GM12878 (cell line): ENCODE results near the gene CD244. TPM values are rescaled to one million over a fixed set of nuclear protein-coding genes. Genes with fewer than 3 reads are reported as not detected.
"Not testable (repeated sequence)": the region's sequence is repeated elsewhere in the genome, so short reads cannot be mapped to it uniquely, and the experiment has no call there.

Source experiments
- ATAC-seq: fragments of 200-7000 bp; cut with Tn5 transposase; 3 replicates; pipeline ENCODE4 v1.9.1; 2020; ENCODE audit warnings: mild to moderate bottlenecking, moderate library complexity
- BruUV-seq: library from RNA; stranded (reverse); fragments of 400-500 nt; replicated peaks from 2 replicates; lab custom pipeline; 2021; lab: Mats Ljungman, UMichigan
- CTCF ChIA-PET: fragments of 300-600 bp; sonication (Branson Sonifier 250); formaldehyde crosslinking; extraction: SDS; loops from one replicate; lab custom pipeline; 2021; ENCODE audit warnings: inconsistent platforms; lab: Yijun Ruan, JAX
- POLR2A ChIA-PET: fragments of 350-600 bp; formaldehyde crosslinking; extraction: SDS; loops from one replicate; lab custom pipeline; 2021; ENCODE audit warnings: inconsistent platforms; lab: Charles Lee
- RAD21 ChIA-PET: fragments of 300-600 bp; sonication (Branson Sonifier 250); formaldehyde crosslinking; loops from one replicate; lab custom pipeline; 2023; ENCODE audit warnings: antibody characterized with exemption; ENCODE audit not compliant: unreplicated experiment; lab: Charles Lee
- SMC1A ChIA-PET: fragments of 300-600 bp; sonication (Branson Sonifier 250); formaldehyde crosslinking; loops from one replicate; lab custom pipeline; 2023; ENCODE audit not compliant: unreplicated experiment, uncharacterized antibody; lab: Charles Lee
- DNase-seq: peaks from one replicate; pipeline ENCODE4 v3.0.0-alpha.2; 2011; ENCODE audit warnings: low read depth, low spot score
- FAIRE-seq: peaks from 3 replicates; lab custom pipeline; 2011; peaks lifted over from hg19 to GRCh38; lab: Jason Lieb, UNC
- H2AFZ ChIP-seq: 2 replicates; pipeline ENCODE4 v1.6.0; 2011; ENCODE audit warnings: low read depth, low read length, control low read depth; ENCODE audit not compliant: control insufficient read depth
- H3K27ac ChIP-seq: 2 replicates; pipeline ENCODE4 v1.5.1; 2011; ENCODE audit warnings: control low read depth; ENCODE audit not compliant: control insufficient read depth, insufficient read depth
- H3K27me3 ChIP-seq, 2 experiments: replicated peaks in 1 of 2; 2 replicates each; pipeline versions ENCODE4 v1.6.0 to v1.6.1; 2011; ENCODE audit warnings: low read length in 1 of 2; ENCODE audit not compliant: control insufficient read depth in 2 of 2, insufficient read depth in 2 of 2
- H3K36me3 ChIP-seq, 2 experiments: 2 replicates each; pipeline ENCODE4 v1.5.1; 2011; ENCODE audit warnings: low read length in 1 of 2; ENCODE audit not compliant: control insufficient read depth in 2 of 2, insufficient read depth in 2 of 2
- H3K4me1 ChIP-seq: 2 replicates; pipeline ENCODE4 v1.6.1; 2011; ENCODE audit warnings: mild to moderate bottlenecking, low read length, moderate library complexity, mixed read lengths; ENCODE audit not compliant: control insufficient read depth, insufficient read depth
- H3K4me2 ChIP-seq: 2 replicates; pipeline ENCODE4 v1.6.0; 2011; ENCODE audit warnings: control low read depth; ENCODE audit not compliant: control insufficient read depth, insufficient read depth
- H3K4me3 ChIP-seq: fragments of 200-600 bp; sonication (generic); 2 replicates; pipeline ENCODE4 v1.5.1; 2016
- H3K79me2 ChIP-seq: 2 replicates; pipeline ENCODE4 v1.6.0; 2011; ENCODE audit warnings: low read length; ENCODE audit not compliant: control insufficient read depth, insufficient read depth
- H3K9ac ChIP-seq: 2 replicates; pipeline ENCODE4 v1.8.0; 2011; ENCODE audit warnings: low read length, control low read depth, mixed read lengths; ENCODE audit not compliant: control insufficient read depth, insufficient read depth
- H3K9me3 ChIP-seq: replicated peaks from 3 replicates; pipeline ENCODE4 v1.5.1; 2011; ENCODE audit warnings: mild to moderate bottlenecking, low read length; ENCODE audit not compliant: control insufficient read depth, insufficient read depth
- H4K20me1 ChIP-seq: 2 replicates; pipeline ENCODE4 v1.6.0; 2011; ENCODE audit not compliant: control insufficient read depth, insufficient read depth
- ATF7 ChIP-seq: fragments of 450-650 bp; IDR thresholded peaks from 2 replicates; pipeline ENCODE4 v1.6.1; 2016; ENCODE audit warnings: low read depth, mild to moderate bottlenecking
- BHLHE40 ChIP-seq, 2 experiments: fragments of 450-650 bp in 1 of 2; IDR thresholded peaks; 2 replicates each; pipeline ENCODE4 v1.6.1; 2011 to 2017; ENCODE audit warnings: low read depth in 2 of 2, borderline replicate concordance in 1 of 2, improper control_type of control experiment in 1 of 2, low read length in 1 of 2, mild to moderate bottlenecking in 1 of 2
- CHD4 ChIP-seq: fragments of 200-600 bp; sonication (generic); IDR thresholded peaks from 2 replicates; pipeline ENCODE4 v1.6.1; 2016; ENCODE audit warnings: mild to moderate bottlenecking
- FOXK2 ChIP-seq: fragments of 450-650 bp; IDR thresholded peaks from 2 replicates; pipeline ENCODE4 v1.6.1; 2017; ENCODE audit warnings: mild to moderate bottlenecking, moderate library complexity
- KDM1A ChIP-seq: fragments of 200-600 bp; sonication (generic); IDR thresholded peaks from 2 replicates; pipeline ENCODE4 v1.6.1; 2016; ENCODE audit warnings: borderline replicate concordance
- KLF5 ChIP-seq: fragments of 450-650 bp; IDR thresholded peaks from 2 replicates; pipeline ENCODE4 v1.6.1; 2014; ENCODE audit warnings: mild to moderate bottlenecking; ENCODE audit not compliant: partially characterized antibody
- NFYA ChIP-seq: IDR thresholded peaks from 2 replicates; pipeline ENCODE4 v1.6.1; 2011; ENCODE audit warnings: low read depth, mild to moderate bottlenecking, low read length, improper control_type of control experiment, borderline replicate concordance
- NR2C2 ChIP-seq: IDR thresholded peaks from 2 replicates; pipeline ENCODE4 v1.6.1; 2011; ENCODE audit warnings: borderline replicate concordance, low read depth; ENCODE audit not compliant: control insufficient read depth, insufficient read length
- NRF1 ChIP-seq: conservative IDR thresholded peaks from 2 replicates; pipeline ENCODE4 v1.6.1; 2011; ENCODE audit warnings: mild to moderate bottlenecking, low read depth, low read length, improper control_type of control experiment
- RAD51 ChIP-seq: fragments of 450-650 bp; IDR thresholded peaks from 2 replicates; pipeline ENCODE4 v1.6.1; 2016; ENCODE audit warnings: moderate library complexity, mild to moderate bottlenecking, inconsistent platforms
- TCF3 ChIP-seq: IDR thresholded peaks from 2 replicates; pipeline ENCODE4 v1.6.1; 2012; ENCODE audit warnings: low read depth, mild to moderate bottlenecking, low read length, borderline replicate concordance; ENCODE audit not compliant: insufficient read depth
- YY1 ChIP-seq: IDR thresholded peaks from 2 replicates; pipeline ENCODE4 v1.6.1; 2011; ENCODE audit warnings: low read depth, mild to moderate bottlenecking, low read length
- WGBS: methylation state at CpG from one replicate; pipeline ENCODE4 v1.1.6; 2016; ENCODE audit warnings: low lambda C conversion rate; ENCODE audit not compliant: insufficient replicate concordance, insufficient coverage; ENCODE audit errors: missing lambda C conversion rate; 5-methylcytosine and 5-hydroxymethylcytosine counted together
- in situ Hi-C: fragments of 300-500 bp; cut with MboI; formaldehyde crosslinking; loops from 9 replicates; pipeline ENCODE4 v1.14.3; 2018; ENCODE audit warnings: mixed read lengths
- intact Hi-C: fragments of 100-400 bp; cut with micrococcal nuclease; formaldehyde crosslinking; loops from one replicate; pipeline ENCODE4 v1.14.2; 2022; ENCODE audit not compliant: unreplicated experiment
- polyA plus RNA-seq, 11 experiments: library from polyadenylated mRNA; depleted of rRNA in 4 of 11; unstranded in 6 of 11; stranded (reverse) in 5 of 11; fragments of >200 nt; fragmentation: Nextera tagmentation in 4 of 11; fragmentation: Illumina TruSeq in 1 of 11; extraction: Ambion mirVana in 4 of 11; extraction: Trizol in 1 of 11; gene quantifications; 1 replicate in 1 of 11; 2 replicates in 10 of 11; pipeline versions ENCODE4 v1.2.1 to v1.2.3, GENCODE V29; 2011 to 2016; ENCODE audit warnings: inconsistent platforms in 2 of 11, missing spikeins in 2 of 11, low read depth in 1 of 11
- total RNA-seq, 4 experiments: library from RNA; depleted of rRNA in 3 of 4; stranded (reverse); fragments of >200 nt in 3 of 4; fragmentation: Illumina TruSeq in 1 of 4; extraction: Trizol in 1 of 4; gene quantifications; 2 replicates each; pipeline versions ENCODE4 v1.2.1 to v1.2.3, GENCODE V29; 2013 to 2021
- TF ChIP-seq, protein P1 (sequence below): fragments of 450-650 bp; IDR thresholded peaks from 2 replicates; pipeline ENCODE4 v1.6.1; 2014; ENCODE audit warnings: mild to moderate bottlenecking

CD244 gene
- total and polyA plus RNA-seq, 10 of the 15 experiments (the other 5 are each of a cell fraction or from before 2014, with no cell fraction given): 0.24 to 13.6 (median 0.73) TPM

DNA sequence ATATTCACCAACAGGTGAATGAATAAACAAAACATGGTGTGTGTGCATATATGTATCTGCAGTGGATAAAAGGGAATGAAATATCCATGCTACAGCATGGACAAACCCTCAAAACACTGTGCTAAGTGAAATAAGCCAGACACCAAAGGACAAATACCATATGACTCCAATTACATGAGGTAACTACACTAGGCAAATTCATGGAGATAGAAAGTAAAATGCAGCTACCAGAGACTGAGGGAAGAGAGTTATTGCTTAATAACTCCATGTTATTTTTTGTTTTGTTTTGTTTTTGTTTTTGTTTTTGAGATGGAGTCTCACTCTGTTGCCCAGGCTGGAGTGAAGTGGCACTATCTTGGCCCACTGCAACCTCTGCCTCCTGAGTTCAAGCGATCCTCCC is 19.9 kb upstream of the CD244 start (continued):
- no peak for TF ChIP-seq NRF1
- no peak for TF ChIP-seq CHD4
- TF ChIP-seq KDM1A: no peak
- TF ChIP-seq, all 136 proteins: peak for 0

DNA sequence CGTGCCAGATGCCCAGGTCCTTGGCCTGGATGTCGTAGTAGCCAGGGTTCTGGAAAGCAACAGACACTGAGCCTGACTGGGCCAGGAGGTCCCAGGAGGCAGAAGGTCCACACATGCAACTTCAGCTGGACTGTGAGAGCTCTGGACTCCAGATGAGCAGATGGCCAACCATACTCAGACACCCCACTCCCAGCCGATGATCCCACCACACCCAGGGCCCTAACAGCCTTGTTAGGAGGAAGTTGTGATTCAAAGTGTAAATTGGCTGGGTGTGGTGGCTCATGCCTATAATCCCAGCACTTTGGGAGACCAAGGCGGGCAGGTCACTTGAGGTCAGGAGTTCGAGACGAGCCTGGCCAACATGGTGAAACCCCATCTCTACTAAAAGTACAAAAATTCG is 18.6 kb upstream of the CD244 start:
- H3K4me2 ChIP-seq, H3K9me3 ChIP-seq, DNase-seq, FAIRE-seq, H4K20me1 ChIP-seq, H3K36me3 ChIP-seq, intact Hi-C loops, H2AFZ ChIP-seq, H3K79me2 ChIP-seq, H3K4me1 ChIP-seq, in situ Hi-C loops, POLR2A ChIA-PET, RAD21 ChIA-PET, H3K4me3 ChIP-seq, H3K27me3 ChIP-seq, ATAC-seq, H3K9ac ChIP-seq, H3K27ac ChIP-seq, BruUV-seq: not testable (repeated sequence)
- WGBS: 44% methylated on average over 7 of the region's 7 CpGs
- ChIA-PET CTCF (interaction anchor here (1.2 to 5.5 kb wide), 2 partner anchors 45 to 76 kb away, joined by 3 to 80 read pairs; no protein-coding TSS in a partner anchor), SMC1A (interaction anchor here (0.5 kb wide), 1 partner anchor 339 kb away, joined by 3 read pairs; no protein-coding TSS in a partner anchor)

DNA sequence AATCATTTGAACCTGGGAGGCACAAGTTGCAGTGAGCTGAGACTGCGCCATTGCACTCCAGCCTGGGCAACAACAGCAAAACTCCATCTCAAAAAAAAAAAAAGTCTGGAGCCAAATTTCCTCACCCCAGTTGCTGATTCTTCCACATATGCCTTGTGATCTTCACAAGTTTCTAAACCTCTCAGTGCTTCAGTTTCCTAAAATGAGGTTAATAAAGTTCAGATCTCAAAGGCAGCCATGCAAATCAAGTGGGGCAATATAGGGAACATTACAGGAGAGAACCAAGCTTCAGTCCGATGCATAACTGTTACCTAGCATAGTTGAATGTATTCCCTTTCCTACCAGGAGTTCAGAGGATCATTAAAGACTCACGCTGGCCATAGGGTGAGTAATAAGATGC is 17.5 kb upstream of the CD244 start:
- H3K9me3 ChIP-seq: no peaks in the 10 kb centered on the region
- no peak overlapping the region for H3K4me3 ChIP-seq
- H3K27me3 ChIP-seq: no peaks in the 10 kb centered on the region
- FAIRE-seq (no peak), ATAC-seq (no peak), DNase-seq (no peak)
- BruUV-seq: no TSS peak
- H3K9ac ChIP-seq: no peak overlapping the region
- H2AFZ ChIP-seq: no peak overlapping the region
- no peaks in the 10 kb centered on the region for H4K20me1 ChIP-seq
- ChIA-PET SMC1A (interaction anchor here (0.8 to 1.1 kb wide), 3 partner anchors 29 to 48 kb away, joined by 3 to 4 read pairs (median 4); no protein-coding TSS in a partner anchor), RAD21 (interaction anchor here (1.1 kb wide), 1 partner anchor 24 kb away, joined by 4 read pairs; no protein-coding TSS in a partner anchor), CTCF (interaction anchor here (1.1 to 5.5 kb wide), 7 partner anchors 17 to 104 kb away, joined by 3 to 80 read pairs (median 5); partner anchors contain the start of gene CD244), POLR2A (interaction anchor here (0.5 kb wide), 1 partner anchor 110 kb away, joined by 8 read pairs; no protein-coding TSS in a partner anchor)
- intact Hi-C loops: no loop called here
- 21% methylated on average over 3 of the region's 3 CpGs for WGBS
- no peak for TF ChIP-seq ATF7
- TF ChIP-seq YY1: no peak
- TF ChIP-seq KLF5: no peak
- TF ChIP-seq FOXK2: no peak
- TF ChIP-seq, protein P1, sequence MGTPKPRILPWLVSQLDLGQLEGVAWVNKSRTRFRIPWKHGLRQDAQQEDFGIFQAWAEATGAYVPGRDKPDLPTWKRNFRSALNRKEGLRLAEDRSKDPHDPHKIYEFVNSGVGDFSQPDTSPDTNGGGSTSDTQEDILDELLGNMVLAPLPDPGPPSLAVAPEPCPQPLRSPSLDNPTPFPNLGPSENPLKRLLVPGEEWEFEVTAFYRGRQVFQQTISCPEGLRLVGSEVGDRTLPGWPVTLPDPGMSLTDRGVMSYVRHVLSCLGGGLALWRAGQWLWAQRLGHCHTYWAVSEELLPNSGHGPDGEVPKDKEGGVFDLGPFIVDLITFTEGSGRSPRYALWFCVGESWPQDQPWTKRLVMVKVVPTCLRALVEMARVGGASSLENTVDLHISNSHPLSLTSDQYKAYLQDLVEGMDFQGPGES: no peak
- TF ChIP-seq TCF3: no peak
- TF ChIP-seq NR2C2: no peak
- no peak for TF ChIP-seq NFYA
- TF ChIP-seq RAD51: no peak
- TF ChIP-seq BHLHE40 (IDR thresholded peaks at IDR 0.05; ENCODE audit: borderline replicate concordance in 1 of 2, low read depth in 2 of 2, low read length in 1 of 2): no peak
- no peak overlapping the region for H3K4me2 ChIP-seq
- no peaks in the 10 kb centered on the region for H3K79me2 ChIP-seq
- no peak overlapping the region for H3K27ac ChIP-seq
- H3K4me1 ChIP-seq: no peaks in the 10 kb centered on the region
- in situ Hi-C loops: no loop called here
- no peaks in the 10 kb centered on the region for H3K36me3 ChIP-seq
